ENCODE measurements around the gene DAAM2. TPM values are rescaled to one million over a fixed set of nuclear protein-coding genes. Genes with fewer than 3 reads are reported as not detected.

The DAAM2 gene
- total RNA-seq, 1 experiment from 2014 or later = not detected

GRCh38 chr6:39885691-39886090 is 93.5 kb downstream of the DAAM2 start:
- no peaks in the 10 kb centered on the region for H3K4me1 Mint-ChIP-seq (ENCODE audit: low read depth, unreplicated experiment)
- DNase-seq = no peak

GRCh38 chr6:39886871-39887270 is 94.7 kb downstream of the DAAM2 start:
- no TSS peak for BruUV-seq (replicated peaks)

More at GRCh38 chr6:39885691-39886090, 93.5 kb downstream of the DAAM2 start:
- TF ChIP-seq CTCF (IDR thresholded peaks at IDR 0.05; ENCODE audit: insufficient read depth in 1 of 2, low read depth in 1 of 2, low read length in 1 of 2, severe bottlenecking in 1 of 2, unreplicated experiment in 1 of 2) = no peak
- Histone ChIP-seq H3K9me3 (no peaks in the 10 kb centered on the region), H3K4me1 (peaks cover 14% of the 10 kb centered on the region; the same call in 1 of the 2 replicates), H3K4me3 (ENCODE audit: low read depth, low read length) (no peak overlapping the region), H3K36me3 (ENCODE audit: control insufficient read depth, insufficient read depth, low read length) (no peaks in the 10 kb centered on the region), H3K27me3 (replicated peaks; ENCODE audit: control insufficient read depth, insufficient read depth, low read length) (no peaks in the 10 kb centered on the region)
- intact Hi-C loops (cut with micrococcal nuclease; ENCODE audit: unreplicated experiment) = no loop called here
- Mint-ChIP-seq H3K36me3 (ENCODE audit: insufficient read depth, unreplicated experiment) (no peaks in the 10 kb centered on the region), H3K27me3 (ENCODE audit: insufficient read depth, unreplicated experiment) (no peaks in the 10 kb centered on the region), H3K9me3 (ENCODE audit: unreplicated experiment) (no peaks in the 10 kb centered on the region), H3K27ac (ENCODE audit: unreplicated experiment) (no peak overlapping the region), H3K4me3 (ENCODE audit: unreplicated experiment) (no peak overlapping the region)
- ChIA-PET CTCF (no interaction called here), POLR2A (no interaction called here)
- BruUV-seq (replicated peaks) = no TSS peak

GRCh38 chr6:39887692-39888450 is 95.7 kb downstream of the DAAM2 start:
- intact Hi-C loops (cut with micrococcal nuclease; ENCODE audit: unreplicated experiment) = no loop called here
- no peaks in the 10 kb centered on the region for H3K27me3 ChIP-seq (replicated peaks; ENCODE audit: control insufficient read depth, insufficient read depth, low read length)
- H3K27ac Mint-ChIP-seq (ENCODE audit: unreplicated experiment) = no peak overlapping the region

More at GRCh38 chr6:39886871-39887270, 94.7 kb downstream of the DAAM2 start:
- H3K9me3 ChIP-seq = no peaks in the 10 kb centered on the region
- POLR2A ChIA-PET = no interaction called here
- no peak overlapping the region for H3K4me3 ChIP-seq (ENCODE audit: low read depth, low read length)
- no peak overlapping the region for H3K27ac Mint-ChIP-seq (ENCODE audit: unreplicated experiment)
- H3K9me3 Mint-ChIP-seq (ENCODE audit: unreplicated experiment) = no peaks in the 10 kb centered on the region
- H3K4me3 Mint-ChIP-seq (ENCODE audit: unreplicated experiment) = no peak overlapping the region
- H3K4me1 ChIP-seq = peaks cover 14% of the 10 kb centered on the region; the same call in 1 of the 2 replicates
- CTCF ChIA-PET = no interaction called here
- no peak for TF ChIP-seq CTCF (IDR thresholded peaks at IDR 0.05; ENCODE audit: insufficient read depth in 1 of 2, low read depth in 1 of 2, low read length in 1 of 2, severe bottlenecking in 1 of 2, unreplicated experiment in 1 of 2)
- intact Hi-C loops (cut with micrococcal nuclease; ENCODE audit: unreplicated experiment) = no loop called here
- H3K4me1 Mint-ChIP-seq (ENCODE audit: low read depth, unreplicated experiment) = no peaks in the 10 kb centered on the region
- no peaks in the 10 kb centered on the region for H3K36me3 Mint-ChIP-seq (ENCODE audit: insufficient read depth, unreplicated experiment)
- H3K27me3 ChIP-seq (replicated peaks; ENCODE audit: control insufficient read depth, insufficient read depth, low read length) = no peaks in the 10 kb centered on the region
- no peaks in the 10 kb centered on the region for H3K36me3 ChIP-seq (ENCODE audit: control insufficient read depth, insufficient read depth, low read length)
- H3K27me3 Mint-ChIP-seq (ENCODE audit: insufficient read depth, unreplicated experiment) = no peaks in the 10 kb centered on the region
- no peak for DNase-seq

More at GRCh38 chr6:39887692-39888450, 95.7 kb downstream of the DAAM2 start:
- POLR2A ChIA-PET = no interaction called here
- Histone ChIP-seq H3K9me3 (no peaks in the 10 kb centered on the region), H3K4me3 (ENCODE audit: low read depth, low read length) (no peak overlapping the region), H3K4me1 (peaks cover 14% of the 10 kb centered on the region; the same call in 1 of the 2 replicates), H3K36me3 (ENCODE audit: control insufficient read depth, insufficient read depth, low read length) (no peaks in the 10 kb centered on the region)
- no TSS peak for BruUV-seq (replicated peaks)
- no peak for TF ChIP-seq CTCF (IDR thresholded peaks at IDR 0.05; ENCODE audit: insufficient read depth in 1 of 2, low read depth in 1 of 2, low read length in 1 of 2, severe bottlenecking in 1 of 2, unreplicated experiment in 1 of 2)
- peak; percentile 28 to 65 for DNase-seq
- no peaks in the 10 kb centered on the region for H3K36me3 Mint-ChIP-seq (ENCODE audit: insufficient read depth, unreplicated experiment)
- H3K4me3 Mint-ChIP-seq (ENCODE audit: unreplicated experiment) = no peak overlapping the region
- CTCF ChIA-PET = no interaction called here
- H3K4me1 Mint-ChIP-seq (ENCODE audit: low read depth, unreplicated experiment) = no peaks in the 10 kb centered on the region
- no peaks in the 10 kb centered on the region for H3K9me3 Mint-ChIP-seq (ENCODE audit: unreplicated experiment)
- no peaks in the 10 kb centered on the region for H3K27me3 Mint-ChIP-seq (ENCODE audit: insufficient read depth, unreplicated experiment)

Measured in Caco-2 (cell line).